Activated T-cell treated with anti-CD3 and anti-CD28 coated beads, Interleukin-2, amount 50 U/mL, for 24 hours (primary cell): Measurements from ENCODE around the gene VSTM2L.
A peak's percentile ranks its signal among the peaks of the same experiment; 100 is the strongest.

ENCODE experiments used
- DNase-seq: peaks from one replicate; pipeline ENCODE4 v3.0.0-alpha.2; 2020
- H3K27ac Mint-ChIP-seq: 2 replicates; pipeline ENCODE4 v1.8.0; 2020; ENCODE audit warnings: mild to moderate bottlenecking, mixed read lengths
- H3K27me3 Mint-ChIP-seq: 2 replicates; pipeline ENCODE4 v1.8.0; 2020; ENCODE audit warnings: mixed read lengths
- H3K36me3 Mint-ChIP-seq: 2 replicates; pipeline ENCODE4 v1.8.0; 2020; ENCODE audit warnings: low read depth, mixed read lengths
- H3K4me1 Mint-ChIP-seq: 2 replicates; pipeline ENCODE4 v1.8.0; 2020; ENCODE audit warnings: low read depth, mixed read lengths
- H3K4me3 Mint-ChIP-seq: 2 replicates; pipeline ENCODE4 v1.8.0; 2020; ENCODE audit warnings: mild to moderate bottlenecking, moderate library complexity, mixed read lengths
- H3K9me3 Mint-ChIP-seq: 2 replicates; pipeline ENCODE4 v1.8.0; 2020; ENCODE audit warnings: mixed read lengths

VSTM2L gene

DNA sequence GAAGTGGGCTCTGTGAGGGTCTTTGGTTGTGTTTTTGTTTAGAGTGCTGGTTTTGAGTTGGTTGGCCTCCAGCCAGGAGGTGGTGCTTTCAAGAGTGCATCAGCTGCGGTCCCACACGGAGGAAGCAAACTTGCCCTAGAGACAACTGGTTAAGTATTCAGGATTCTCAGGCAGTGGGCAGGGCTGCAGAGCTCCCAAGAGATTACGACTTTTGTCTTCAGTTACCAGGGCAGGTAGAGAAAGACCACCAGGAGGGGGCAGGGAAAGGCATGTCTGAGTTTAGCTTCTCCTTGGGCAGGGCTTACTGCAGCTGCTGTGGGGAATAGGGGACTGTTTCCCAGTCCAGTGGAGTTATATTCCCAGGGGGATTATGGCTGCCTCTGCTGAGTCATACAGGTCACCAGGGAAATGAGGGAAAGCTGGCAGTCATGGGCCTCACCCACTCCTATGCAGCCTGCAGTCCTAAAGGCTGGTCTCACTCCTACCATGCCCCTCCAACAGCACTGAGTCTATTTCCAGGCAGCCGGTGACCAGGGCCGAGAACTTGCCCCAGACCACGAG lies 66.0 kb downstream of the VSTM2L start:
- no peak for DNase-seq
- Mint-ChIP-seq H3K36me3 (peaks cover 18% of the 10 kb centered on the region), H3K27ac (no peak overlapping the region)

DNA sequence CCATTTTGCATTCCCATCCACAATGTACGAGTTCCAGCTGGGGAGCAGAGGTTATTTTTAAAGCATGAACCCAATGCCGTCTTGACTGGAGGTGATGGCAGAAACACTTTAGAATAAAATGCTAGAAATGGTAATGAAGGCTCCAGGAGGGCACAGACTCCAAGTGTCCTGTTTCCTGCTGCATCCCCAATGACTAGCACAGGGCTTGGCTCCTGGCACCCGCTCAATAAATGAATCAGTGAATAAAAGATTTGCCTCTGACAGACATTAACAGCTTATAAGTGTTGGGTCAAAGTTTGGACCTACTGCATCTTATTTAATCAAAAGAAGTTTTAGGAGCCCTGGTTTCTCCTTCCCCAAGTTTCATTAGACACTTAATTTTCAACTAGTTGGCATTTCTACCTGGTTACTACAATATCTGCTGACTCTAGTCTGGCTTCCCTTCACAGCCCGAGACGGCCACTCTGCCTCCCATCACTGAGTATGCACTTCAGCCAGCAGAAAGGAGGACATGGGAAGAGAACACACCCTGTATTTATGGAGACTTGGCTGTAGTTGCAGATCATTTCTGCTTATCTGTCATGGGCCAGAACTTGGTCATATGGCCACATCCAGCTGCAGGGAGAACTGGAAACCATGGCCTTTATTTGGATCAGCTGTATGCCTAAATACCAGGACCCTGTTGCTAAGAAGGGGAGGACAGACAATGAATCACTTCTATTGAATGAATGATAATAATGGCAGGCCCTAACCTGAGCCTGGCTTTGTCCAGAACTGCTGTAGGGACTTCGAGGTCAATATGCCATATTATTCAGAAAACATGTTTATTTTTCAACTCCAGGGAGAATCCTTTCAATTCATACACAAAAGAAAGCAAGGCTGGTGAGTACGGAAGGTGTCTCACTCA lies 67.3 kb downstream of the VSTM2L start:
- DNase-seq = no peak
- Mint-ChIP-seq H3K27ac (no peak overlapping the region), H3K4me3 (no peak overlapping the region), H3K27me3 (peaks cover 3% of the 10 kb centered on the region), H3K9me3 (peaks cover 31% of the 10 kb centered on the region), H3K4me1 (no peaks in the 10 kb centered on the region), H3K36me3 (peaks cover 20% of the 10 kb centered on the region)

More for the DNA sequence above, 66.0 kb downstream of the VSTM2L start:
- H3K9me3 Mint-ChIP-seq = peaks cover 43% of the 10 kb centered on the region
- H3K4me3 Mint-ChIP-seq = no peak overlapping the region
- H3K4me1 Mint-ChIP-seq = no peaks in the 10 kb centered on the region
- H3K27me3 Mint-ChIP-seq = peaks cover 3% of the 10 kb centered on the region

DNA sequence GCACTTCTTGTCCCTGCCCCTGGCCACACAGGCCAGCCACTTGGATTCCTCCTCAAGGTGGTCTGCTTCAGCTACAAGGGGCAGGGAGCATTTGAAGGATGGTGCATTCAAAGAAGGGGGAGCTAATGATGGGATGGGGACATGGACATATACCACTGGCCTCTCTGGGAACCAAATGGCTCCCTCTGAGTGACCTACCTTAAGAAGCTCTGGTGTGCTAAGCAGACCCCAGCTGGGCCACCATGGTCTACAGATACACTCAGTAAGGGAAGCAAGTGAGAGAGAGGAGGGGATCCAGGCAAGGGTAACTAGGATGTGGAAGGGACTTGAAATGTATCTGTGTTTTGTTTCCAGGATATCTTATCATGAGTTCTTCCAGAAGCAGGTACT lies 67.9 kb downstream of the VSTM2L start:
- Mint-ChIP-seq H3K36me3 (peaks cover 21% of the 10 kb centered on the region), H3K9me3 (peaks cover 30% of the 10 kb centered on the region)
- no peak for DNase-seq

GRCh38 chr20:37971561-37972127 lies 68.7 kb downstream of the VSTM2L start:
- Mint-ChIP-seq H3K4me1 (peaks cover under 1% of the 10 kb centered on the region), H3K9me3 (peaks cover 24% of the 10 kb centered on the region), H3K27me3 (peaks cover 3% of the 10 kb centered on the region), H3K27ac (no peak overlapping the region), H3K36me3 (peaks cover 27% of the 10 kb centered on the region), H3K4me3 (no peak overlapping the region)
- DNase-seq = no peak

More for the DNA sequence above, 67.9 kb downstream of the VSTM2L start:
- Mint-ChIP-seq H3K27me3 (peaks cover 3% of the 10 kb centered on the region), H3K4me3 (no peak overlapping the region), H3K4me1 (no peaks in the 10 kb centered on the region), H3K27ac (no peak overlapping the region)

- Mint-ChIP-seq H3K4me3 (no peak overlapping the region), H3K27me3 (no peaks in the 10 kb centered on the region), H3K9me3 (peaks cover 16% of the 10 kb centered on the region), H3K4me1 (peaks cover 6% of the 10 kb centered on the region), H3K36me3 (peaks cover 27% of the 10 kb centered on the region), H3K27ac (no peak overlapping the region)
- DNase-seq = no peak
Measured at GRCh38 chr20:37972256-37973058, 69.5 kb downstream of the VSTM2L start.

GRCh38 chr20:37973059-37973910 lies 70.4 kb downstream of the VSTM2L start:
- H3K9me3 Mint-ChIP-seq = peaks cover 8% of the 10 kb centered on the region
- peaks cover 27% of the 10 kb centered on the region for H3K36me3 Mint-ChIP-seq
- H3K27ac Mint-ChIP-seq = no peak overlapping the region
- peaks cover 12% of the 10 kb centered on the region for H3K4me1 Mint-ChIP-seq
- no peak overlapping the region for H3K4me3 Mint-ChIP-seq
- no peaks in the 10 kb centered on the region for H3K27me3 Mint-ChIP-seq
- DNase-seq = no peak

DNA sequence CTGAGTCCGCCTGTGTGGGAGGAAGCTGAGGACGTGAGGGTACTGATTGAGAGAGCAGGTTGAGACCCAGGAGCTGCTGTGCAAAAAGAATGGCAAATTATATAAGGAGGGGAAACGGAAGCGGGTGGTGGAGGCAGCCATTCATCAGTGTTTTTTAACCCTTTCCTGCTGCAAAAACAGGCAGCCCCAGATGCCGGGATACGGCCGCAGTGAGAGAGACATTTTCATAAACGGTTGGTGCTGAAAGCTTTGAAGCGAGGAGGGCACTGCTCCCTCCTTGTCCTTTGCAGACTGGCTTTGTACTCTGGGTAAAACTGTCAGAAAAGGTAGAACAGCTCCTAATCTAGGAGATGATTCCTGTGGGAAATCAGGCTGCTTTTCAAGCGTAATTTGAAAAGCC lies 74.0 kb downstream of the VSTM2L start:
- Mint-ChIP-seq H3K27ac (peak overlapping the region; percentile 30), H3K4me1 (peaks cover 14% of the 10 kb centered on the region), H3K27me3 (no peaks in the 10 kb centered on the region), H3K36me3 (peaks cover 36% of the 10 kb centered on the region), H3K4me3 (no peak overlapping the region), H3K9me3 (no peaks in the 10 kb centered on the region)
- no peak for DNase-seq

- DNase-seq = no peak
- H3K27me3 Mint-ChIP-seq = no peaks in the 10 kb centered on the region
- H3K9me3 Mint-ChIP-seq = no peaks in the 10 kb centered on the region
- H3K36me3 Mint-ChIP-seq = peaks cover 38% of the 10 kb centered on the region
- H3K4me1 Mint-ChIP-seq = peaks cover 14% of the 10 kb centered on the region
- H3K27ac Mint-ChIP-seq = no peak overlapping the region
- H3K4me3 Mint-ChIP-seq = no peak overlapping the region
Measured at GRCh38 chr20:37977338-37977737, 74.4 kb downstream of the VSTM2L start.

GRCh38 chr20:37977786-37978185 lies 74.9 kb downstream of the VSTM2L start:
- Mint-ChIP-seq H3K9me3 (no peaks in the 10 kb centered on the region), H3K4me3 (no peak overlapping the region), H3K4me1 (peaks cover 14% of the 10 kb centered on the region), H3K27me3 (no peaks in the 10 kb centered on the region), H3K27ac (no peak overlapping the region), H3K36me3 (peaks cover 42% of the 10 kb centered on the region)
- DNase-seq = no peak

- Mint-ChIP-seq H3K27me3 (no peaks in the 10 kb centered on the region), H3K9me3 (no peaks in the 10 kb centered on the region), H3K4me1 (peaks cover 14% of the 10 kb centered on the region), H3K4me3 (no peak overlapping the region), H3K27ac (no peak overlapping the region), H3K36me3 (peaks cover 58% of the 10 kb centered on the region)
- no peak for DNase-seq
Measured at GRCh38 chr20:37979021-37979985, 76.4 kb downstream of the VSTM2L start.

GRCh38 chr20:37980383-37980782 lies 77.5 kb downstream of the VSTM2L start:
- H3K27me3 Mint-ChIP-seq = no peaks in the 10 kb centered on the region
- peaks cover 14% of the 10 kb centered on the region for H3K4me1 Mint-ChIP-seq
- H3K36me3 Mint-ChIP-seq = peaks cover 66% of the 10 kb centered on the region
- no peaks in the 10 kb centered on the region for H3K9me3 Mint-ChIP-seq
- no peak for DNase-seq
- no peak overlapping the region for H3K4me3 Mint-ChIP-seq
- H3K27ac Mint-ChIP-seq = no peak overlapping the region

- H3K9me3 Mint-ChIP-seq = no peaks in the 10 kb centered on the region
- peaks cover 14% of the 10 kb centered on the region for H3K4me1 Mint-ChIP-seq
- no peak overlapping the region for H3K4me3 Mint-ChIP-seq
- no peak for DNase-seq
- no peak overlapping the region for H3K27ac Mint-ChIP-seq
- peaks cover 69% of the 10 kb centered on the region for H3K36me3 Mint-ChIP-seq
- no peaks in the 10 kb centered on the region for H3K27me3 Mint-ChIP-seq
Measured at GRCh38 chr20:37980876-37981275, 77.9 kb downstream of the VSTM2L start.

- H3K4me3 Mint-ChIP-seq = no peak overlapping the region
- peaks cover 70% of the 10 kb centered on the region for H3K36me3 Mint-ChIP-seq
- H3K4me1 Mint-ChIP-seq = peaks cover 14% of the 10 kb centered on the region
Measured at GRCh38 chr20:37981568-37981967, 78.6 kb downstream of the VSTM2L start.

More at GRCh38 chr20:37981568-37981967, 78.6 kb downstream of the VSTM2L start:
- no peak for DNase-seq
- no peaks in the 10 kb centered on the region for H3K9me3 Mint-ChIP-seq
- H3K27ac Mint-ChIP-seq = no peak overlapping the region
- H3K27me3 Mint-ChIP-seq = no peaks in the 10 kb centered on the region
